A673 (cell line): ENCODE results near the gene TMEM200C. TPM values are rescaled to one million over a fixed set of nuclear protein-coding genes. Genes with fewer than 3 reads are reported as not detected.

Experiments used
- BruUV-seq: library from RNA; stranded (reverse); fragments of 400-500 nt; replicated peaks from 2 replicates; lab custom pipeline; 2021; lab: Mats Ljungman, UMichigan
- CTCF ChIA-PET: fragments of 300-600 bp; sonication (Branson Sonifier 250); formaldehyde crosslinking; loops from one replicate; lab custom pipeline; 2022; ENCODE audit warnings: antibody characterized with exemption; lab: Charles Lee
- POLR2A ChIA-PET: fragments of 300-600 bp; sonication (Branson Sonifier 250); formaldehyde crosslinking; loops from one replicate; lab custom pipeline; 2022; ENCODE audit warnings: antibody characterized with exemption; ENCODE audit not compliant: low non-redundant PET; lab: Charles Lee
- DNase-seq: peaks from one replicate; pipeline ENCODE4 v3.0.0-alpha.2; 2015; ENCODE audit warnings: low spot score
- H3K27ac ChIP-seq: fragments of 200-600 bp; sonication (generic); 2 replicates; pipeline ENCODE4 v1.5.1; 2016; ENCODE audit warnings: mixed run types, low read depth, mild to moderate bottlenecking, mixed read lengths, antibody characterized with exemption, low read length; ENCODE audit not compliant: poor library complexity, severe bottlenecking
- H3K27me3 ChIP-seq: fragments of 200-600 bp; sonication (generic); replicated peaks from 2 replicates; pipeline ENCODE4 v1.6.1; 2017; ENCODE audit warnings: mixed run types, low read depth, mild to moderate bottlenecking, mixed read lengths, antibody characterized with exemption, low read length; ENCODE audit not compliant: insufficient read depth, poor library complexity
- H3K36me3 ChIP-seq: fragments of 200-600 bp; sonication (generic); 2 replicates; pipeline ENCODE4 v1.6.1; 2016; ENCODE audit warnings: mixed run types, mild to moderate bottlenecking, mixed read lengths, antibody characterized with exemption, low read length; ENCODE audit not compliant: insufficient read depth, poor library complexity, severe bottlenecking
- H3K4me1 ChIP-seq: fragments of 200-600 bp; sonication (generic); 2 replicates; pipeline ENCODE4 v1.6.1; 2017; ENCODE audit warnings: mixed run types, mild to moderate bottlenecking, mixed read lengths, antibody characterized with exemption, low read length; ENCODE audit not compliant: insufficient read depth, poor library complexity, severe bottlenecking
- H3K4me3 ChIP-seq: fragments of 200-600 bp; sonication (generic); 2 replicates; pipeline ENCODE4 v1.5.1; 2016; ENCODE audit warnings: low read depth, mixed run types, mild to moderate bottlenecking, mixed read lengths, low read length; ENCODE audit not compliant: poor library complexity, severe bottlenecking
- H3K9me3 ChIP-seq: fragments of 200-600 bp; sonication (generic); 2 replicates; pipeline ENCODE4 v1.6.1; 2016; ENCODE audit warnings: mixed run types, low read depth, mild to moderate bottlenecking, mixed read lengths, antibody characterized with exemption, low read length; ENCODE audit not compliant: poor library complexity, severe bottlenecking
- EZH2 ChIP-seq: fragments of 200-600 bp; sonication (generic); IDR thresholded peaks from 2 replicates; pipeline ENCODE4 v1.6.1; 2017; ENCODE audit warnings: borderline replicate concordance, low read depth, mild to moderate bottlenecking, mixed read lengths, antibody characterized with exemption, low read length; ENCODE audit not compliant: poor library complexity, severe bottlenecking
- intact Hi-C: fragments of 100-400 bp; cut with micrococcal nuclease; formaldehyde crosslinking; loops from one replicate; pipeline ENCODE4 v1.10.0; 2022; ENCODE audit not compliant: unreplicated experiment
- total RNA-seq: library from RNA; stranded (reverse); gene quantifications from 2 replicates; pipeline ENCODE4 v1.2.3, GENCODE V29; 2021
- TF ChIP-seq, protein P1 (sequence below): fragments of 300-800, 200-600 bp; sonication (generic); conservative IDR thresholded peaks from 2 replicates; pipeline ENCODE4 v1.5.1; 2017; ENCODE audit warnings: low read depth, mild to moderate bottlenecking, antibody characterized with exemption, low read length, moderate library complexity, mixed read lengths

TMEM200C gene
- total RNA-seq, 1 experiment from 2014 or later, result not detected

DNA sequence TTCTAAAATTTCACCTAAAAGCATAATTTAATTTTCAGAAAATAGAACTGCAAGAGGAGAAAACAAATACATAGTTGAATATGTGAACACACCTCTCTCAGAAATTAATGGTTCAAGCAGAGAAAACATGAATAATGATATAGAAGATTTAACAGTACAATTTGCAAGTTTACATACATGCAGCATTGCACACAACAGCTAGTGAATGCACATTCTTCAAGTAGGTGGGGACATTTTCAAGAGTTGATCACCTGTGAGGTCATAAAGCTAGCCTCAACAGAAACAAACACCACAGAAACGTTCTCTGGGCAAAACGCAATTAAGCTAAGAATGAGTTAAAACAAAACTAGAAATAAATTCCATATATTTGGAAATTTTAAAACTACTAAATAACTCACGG is 38.1 kb downstream of the TMEM200C start:
- no peak overlapping the region for H3K27ac ChIP-seq
- no TSS peak for BruUV-seq
- intact Hi-C loops, result no loop called here
- DNase-seq, result no peak
- H3K36me3 ChIP-seq, result no peaks in the 10 kb centered on the region
- no peaks in the 10 kb centered on the region for H3K4me1 ChIP-seq
- no peaks in the 10 kb centered on the region for H3K27me3 ChIP-seq
- ChIA-PET CTCF (interaction anchor here (0.6 kb wide), 1 partner anchor 12 kb away, joined by 3 read pairs; no protein-coding TSS in a partner anchor), POLR2A (no interaction called here)
- H3K4me3 ChIP-seq, result no peak overlapping the region
- peaks cover 3% of the 10 kb centered on the region for H3K9me3 ChIP-seq
- no peak for TF ChIP-seq EZH2
- TF ChIP-seq, protein P1, sequence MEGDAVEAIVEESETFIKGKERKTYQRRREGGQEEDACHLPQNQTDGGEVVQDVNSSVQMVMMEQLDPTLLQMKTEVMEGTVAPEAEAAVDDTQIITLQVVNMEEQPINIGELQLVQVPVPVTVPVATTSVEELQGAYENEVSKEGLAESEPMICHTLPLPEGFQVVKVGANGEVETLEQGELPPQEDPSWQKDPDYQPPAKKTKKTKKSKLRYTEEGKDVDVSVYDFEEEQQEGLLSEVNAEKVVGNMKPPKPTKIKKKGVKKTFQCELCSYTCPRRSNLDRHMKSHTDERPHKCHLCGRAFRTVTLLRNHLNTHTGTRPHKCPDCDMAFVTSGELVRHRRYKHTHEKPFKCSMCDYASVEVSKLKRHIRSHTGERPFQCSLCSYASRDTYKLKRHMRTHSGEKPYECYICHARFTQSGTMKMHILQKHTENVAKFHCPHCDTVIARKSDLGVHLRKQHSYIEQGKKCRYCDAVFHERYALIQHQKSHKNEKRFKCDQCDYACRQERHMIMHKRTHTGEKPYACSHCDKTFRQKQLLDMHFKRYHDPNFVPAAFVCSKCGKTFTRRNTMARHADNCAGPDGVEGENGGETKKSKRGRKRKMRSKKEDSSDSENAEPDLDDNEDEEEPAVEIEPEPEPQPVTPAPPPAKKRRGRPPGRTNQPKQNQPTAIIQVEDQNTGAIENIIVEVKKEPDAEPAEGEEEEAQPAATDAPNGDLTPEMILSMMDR, result no peak

DNA sequence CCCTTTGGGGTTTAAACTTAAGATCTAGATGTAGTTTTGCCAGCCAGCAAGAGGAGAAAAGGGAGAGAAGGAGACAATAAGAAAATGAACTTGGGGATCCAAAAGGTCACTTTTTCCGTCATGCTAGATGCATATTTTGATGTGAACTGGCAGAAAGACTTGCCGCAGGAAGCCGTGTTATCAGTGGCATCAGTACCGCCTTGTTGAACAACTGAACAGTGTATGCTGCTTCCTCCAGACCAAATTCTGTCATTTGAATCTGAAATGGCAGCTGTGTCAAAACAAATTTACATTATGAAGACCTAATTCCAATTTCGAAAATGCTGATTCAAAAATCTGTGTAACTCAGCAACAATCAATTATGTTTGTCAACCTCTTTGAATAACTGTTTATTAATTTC is 42.1 kb downstream of the TMEM200C start:
- TF ChIP-seq EZH2, result no peak
- TF ChIP-seq, protein P1, result no peak
- Histone ChIP-seq H3K4me3 (no peak overlapping the region), H3K27ac (no peak overlapping the region), H3K4me1 (no peaks in the 10 kb centered on the region), H3K9me3 (no peaks in the 10 kb centered on the region), H3K27me3 (no peaks in the 10 kb centered on the region), H3K36me3 (no peaks in the 10 kb centered on the region)
- no peak for DNase-seq
- intact Hi-C loops, result no loop called here
- CTCF ChIA-PET, result no interaction called here
- POLR2A ChIA-PET, result no interaction called here
- no TSS peak for BruUV-seq

DNA sequence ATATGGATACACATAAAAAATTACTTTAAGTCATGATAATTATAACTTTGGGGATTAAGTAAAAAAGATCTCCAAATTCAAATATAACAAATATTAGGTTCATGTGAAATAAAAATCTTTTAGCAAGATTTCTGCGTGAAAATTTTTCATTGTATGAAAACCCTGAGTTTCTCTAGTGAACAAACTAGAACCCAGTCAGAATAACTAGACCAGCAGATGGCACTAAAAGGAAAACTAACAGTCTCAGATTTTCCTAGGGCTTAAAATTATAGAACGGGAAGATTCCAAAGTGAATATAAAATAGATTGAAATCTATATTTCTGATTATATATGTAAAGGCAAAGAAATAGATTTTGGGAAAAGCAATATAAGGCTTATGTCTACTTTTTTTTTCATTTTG is 43.3 kb downstream of the TMEM200C start:
- no peak for DNase-seq
- ChIA-PET POLR2A (no interaction called here), CTCF (no interaction called here)
- Histone ChIP-seq H3K27ac (no peak overlapping the region), H3K27me3 (no peaks in the 10 kb centered on the region), H3K9me3 (no peaks in the 10 kb centered on the region), H3K36me3 (no peaks in the 10 kb centered on the region), H3K4me1 (no peaks in the 10 kb centered on the region), H3K4me3 (no peak overlapping the region)
- intact Hi-C loops, result no loop called here
- TF ChIP-seq EZH2, result no peak
- TF ChIP-seq, protein P1, result 0 out of 2 replicates have a peak, but pooled peaks have one; percentile 13
- no TSS peak for BruUV-seq
